NT2/D1 (cell line): Measurements from ENCODE around the gene MDGA2.

Experiments used
- DNase-seq: peaks from one replicate; pipeline ENCODE4 v3.0.0-alpha.2; 2011; ENCODE audit warnings: low read depth, low spot score
- H3K27me3 ChIP-seq: 2 replicates; pipeline ENCODE4 v1.6.0; 2011; ENCODE audit warnings: mild to moderate bottlenecking; ENCODE audit not compliant: insufficient read length, insufficient read depth
- H3K36me3 ChIP-seq: 2 replicates; pipeline ENCODE4 v1.6.1; 2011; ENCODE audit warnings: mild to moderate bottlenecking, low read length, mixed read lengths; ENCODE audit not compliant: insufficient read depth, insufficient read length
- H3K4me1 ChIP-seq: 2 replicates; pipeline ENCODE4 v1.5.1; 2011; ENCODE audit not compliant: insufficient read depth, insufficient read length
- H3K4me3 ChIP-seq: 2 replicates; pipeline ENCODE4 v1.5.1; 2011; ENCODE audit warnings: low read depth; ENCODE audit not compliant: insufficient read length
- H3K9ac ChIP-seq: 2 replicates; pipeline ENCODE4 v1.6.0; 2011; ENCODE audit warnings: low read depth; ENCODE audit not compliant: insufficient read length
- H3K9me3 ChIP-seq: 2 replicates; pipeline ENCODE4 v1.5.1; 2011; ENCODE audit warnings: mild to moderate bottlenecking, low read length; ENCODE audit not compliant: insufficient read depth
- SUZ12 ChIP-seq: IDR thresholded peaks from 2 replicates; pipeline ENCODE4 v1.6.1; 2011; ENCODE audit not compliant: insufficient read length, insufficient read depth; ENCODE audit errors: extremely low read depth
- YY1 ChIP-seq: IDR thresholded peaks from 2 replicates; pipeline ENCODE4 v1.6.1; 2011; ENCODE audit not compliant: insufficient read length, insufficient read depth
- ZNF274 ChIP-seq: IDR thresholded peaks from 2 replicates; pipeline ENCODE4 v1.6.1; 2011; ENCODE audit warnings: mild to moderate bottlenecking, low read depth, low read length

MDGA2 gene

DNA sequence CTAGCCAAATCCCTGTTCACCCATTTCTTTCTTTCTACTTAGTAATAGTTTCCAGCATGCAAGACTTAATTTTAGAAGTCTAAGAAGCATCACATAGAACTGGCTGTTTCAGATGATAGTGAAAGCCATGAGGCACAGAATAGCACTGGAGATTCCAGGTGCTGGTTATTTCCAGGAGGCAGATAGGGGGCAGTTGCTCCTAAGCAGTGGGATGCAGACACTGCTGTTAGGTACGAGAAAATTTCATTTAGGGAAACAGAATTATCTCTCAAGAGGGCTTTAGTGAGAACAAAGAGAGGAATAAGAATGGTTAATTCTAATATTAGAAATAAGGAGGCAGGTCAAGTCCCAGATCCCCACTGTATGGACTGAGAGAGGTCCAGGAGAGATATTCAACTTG, 3.6 kb upstream of the MDGA2 start:
- H3K36me3 ChIP-seq: no peaks in the 10 kb centered on the region
- H3K4me3 ChIP-seq: no peak overlapping the region
- H3K4me1 ChIP-seq: no peaks in the 10 kb centered on the region
- TF ChIP-seq ZNF274: no peak
- no peak for TF ChIP-seq YY1
- TF ChIP-seq SUZ12: no peak
- DNase-seq: no peak
- H3K9me3 ChIP-seq: no peaks in the 10 kb centered on the region
- peaks cover 37% of the 10 kb centered on the region for H3K27me3 ChIP-seq
- no peak overlapping the region for H3K9ac ChIP-seq

- Histone ChIP-seq H3K4me1 (no peaks in the 10 kb centered on the region), H3K36me3 (no peaks in the 10 kb centered on the region), H3K9ac (no peak overlapping the region), H3K4me3 (no peak overlapping the region), H3K27me3 (peaks cover 45% of the 10 kb centered on the region), H3K9me3 (no peaks in the 10 kb centered on the region)
- no peak for DNase-seq
- TF ChIP-seq ZNF274 (no peak), SUZ12 (no peak), YY1 (no peak)
These were observed 2.8 kb upstream of the MDGA2 start for GRCh38 chr14:47678157-47678556.

- Histone ChIP-seq H3K9ac (peak overlapping the region; percentile 70), H3K9me3 (no peaks in the 10 kb centered on the region), H3K27me3 (peaks cover 59% of the 10 kb centered on the region), H3K4me3 (peak overlapping the region; percentile 63), H3K36me3 (no peaks in the 10 kb centered on the region), H3K4me1 (no peaks in the 10 kb centered on the region)
- TF ChIP-seq SUZ12: no peak
- no peak for TF ChIP-seq YY1
- no peak for TF ChIP-seq ZNF274
- DNase-seq: no peak
These were observed 861 bp upstream of the MDGA2 start for GRCh38 chr14:47676315-47676617.

- no peak for TF ChIP-seq SUZ12
- no peak for TF ChIP-seq ZNF274
- TF ChIP-seq YY1: no peak
- H3K4me3 ChIP-seq: peak overlapping the region; percentile 63
These were observed 601 bp downstream of the MDGA2 start for GRCh38 chr14:47674543-47675465.

GRCh38 chr14:47674148-47674542, 1.3 kb downstream of the MDGA2 start:
- Histone ChIP-seq H3K36me3 (no peaks in the 10 kb centered on the region), H3K27me3 (peaks cover 59% of the 10 kb centered on the region), H3K4me3 (peak overlapping the region; percentile 63), H3K9ac (peak overlapping the region; percentile 67), H3K4me1 (no peaks in the 10 kb centered on the region), H3K9me3 (no peaks in the 10 kb centered on the region)
- no peak for DNase-seq
- no peak for TF ChIP-seq SUZ12
- TF ChIP-seq YY1: no peak
- TF ChIP-seq ZNF274: no peak

More at GRCh38 chr14:47674543-47675465, 601 bp downstream of the MDGA2 start:
- DNase-seq: no peak
- H3K36me3 ChIP-seq: no peaks in the 10 kb centered on the region
- H3K9ac ChIP-seq: peak overlapping the region; percentile 70
- H3K27me3 ChIP-seq: peaks cover 59% of the 10 kb centered on the region
- no peaks in the 10 kb centered on the region for H3K4me1 ChIP-seq
- H3K9me3 ChIP-seq: no peaks in the 10 kb centered on the region

- TF ChIP-seq YY1 (no peak), ZNF274 (no peak), SUZ12 (no peak)
- Histone ChIP-seq H3K36me3 (no peaks in the 10 kb centered on the region), H3K27me3 (no peaks in the 10 kb centered on the region), H3K4me3 (no peak overlapping the region), H3K9ac (no peak overlapping the region), H3K9me3 (no peaks in the 10 kb centered on the region; the same call in 1 of the 2 replicates), H3K4me1 (no peaks in the 10 kb centered on the region)
- DNase-seq: no peak
These were observed 9.9 kb downstream of the MDGA2 start for GRCh38 chr14:47665337-47666134.

DNA sequence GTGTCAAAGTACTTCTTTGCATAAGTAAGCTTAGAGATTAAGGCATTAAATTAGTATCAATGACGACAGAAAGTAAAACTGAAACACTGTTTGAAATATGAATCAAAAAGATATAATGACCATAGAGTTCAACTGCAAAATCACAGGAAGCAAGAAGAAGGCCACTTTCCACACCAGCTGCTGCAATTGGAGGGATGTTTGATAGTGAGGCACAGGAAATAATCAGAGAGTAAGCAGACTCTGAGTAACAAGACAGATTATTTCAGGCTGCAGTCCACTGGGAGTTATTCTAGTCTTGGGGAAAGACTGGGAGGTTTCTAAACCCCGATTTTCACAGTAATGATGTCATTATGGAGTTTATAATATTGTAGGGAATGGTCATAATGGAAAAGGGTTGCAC, 12.9 kb downstream of the MDGA2 start:
- Histone ChIP-seq H3K9ac (no peak overlapping the region), H3K4me1 (no peaks in the 10 kb centered on the region), H3K36me3 (no peaks in the 10 kb centered on the region), H3K27me3 (no peaks in the 10 kb centered on the region), H3K4me3 (no peak overlapping the region), H3K9me3 (no peaks in the 10 kb centered on the region; the same call in 1 of the 2 replicates)
- no peak for DNase-seq
- no peak for TF ChIP-seq ZNF274
- TF ChIP-seq SUZ12: no peak
- no peak for TF ChIP-seq YY1
